ENCODE measurements around the gene CSF2.

Gene CSF2

DNA sequence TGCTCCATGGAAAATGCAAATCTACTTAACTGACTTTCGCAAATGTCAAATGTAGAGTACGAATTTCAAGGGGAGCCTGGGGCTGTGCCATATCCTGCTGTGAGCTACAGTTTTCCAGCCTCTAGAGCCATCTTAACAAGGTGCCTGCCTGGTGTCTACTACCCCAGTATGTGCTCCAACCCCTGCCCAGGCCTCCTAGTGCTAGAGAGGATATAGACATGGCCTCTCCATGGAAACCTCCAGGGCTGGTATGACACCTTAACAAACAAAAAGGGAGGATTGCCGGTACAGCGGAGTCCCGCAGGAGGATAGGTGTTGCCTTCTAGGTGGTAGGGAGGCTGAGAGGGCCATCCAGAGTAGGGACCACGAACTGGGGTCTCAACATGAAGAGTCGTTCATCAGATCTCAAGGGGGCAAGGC is 26.7 kb upstream of the CSF2 start:
- Histone ChIP-seq H3K9ac (ENCODE audit: low read length) (no peak overlapping the region), H3K36me3 (ENCODE audit: control insufficient read depth, insufficient read depth, low read length) (no peaks in the 10 kb centered on the region), H3K27me3 (ENCODE audit: control insufficient read depth, insufficient read depth, low read length) (peaks cover 16% of the 10 kb centered on the region), H3K4me3 (ENCODE audit: low read length) (no peak overlapping the region), H3K9me3 (ENCODE audit: control insufficient read depth, low read length) (no peaks in the 10 kb centered on the region), H3K4me1 (ENCODE audit: control insufficient read depth, insufficient read depth, low read length) (no peaks in the 10 kb centered on the region)

DNA sequence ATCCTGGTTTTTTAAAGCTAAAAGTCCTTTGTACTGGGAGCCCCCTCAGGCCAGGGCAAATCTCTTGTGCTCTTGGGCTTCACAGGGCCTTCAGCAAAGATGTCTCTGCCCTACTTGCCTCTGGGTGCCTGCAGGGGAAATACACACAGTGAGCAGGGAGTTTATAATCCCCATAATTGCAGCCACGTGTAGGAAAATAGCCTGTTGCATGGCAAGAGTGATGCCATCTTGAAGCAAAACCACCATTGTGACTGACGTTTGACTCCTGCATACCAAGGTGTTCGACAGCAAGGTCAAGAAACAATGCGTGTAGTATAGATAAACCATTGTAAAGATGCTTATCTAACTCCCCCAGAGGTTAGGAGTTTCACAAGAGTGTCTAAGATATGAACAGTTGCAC is 24.5 kb upstream of the CSF2 start:
- no peak overlapping the region for H3K9ac ChIP-seq (ENCODE audit: low read length)
- no peak overlapping the region for H3K4me3 ChIP-seq (ENCODE audit: low read length)
- no peaks in the 10 kb centered on the region for H3K36me3 ChIP-seq (ENCODE audit: control insufficient read depth, insufficient read depth, low read length)
- H3K4me1 ChIP-seq (ENCODE audit: control insufficient read depth, insufficient read depth, low read length) = no peaks in the 10 kb centered on the region
- no peaks in the 10 kb centered on the region for H3K9me3 ChIP-seq (ENCODE audit: control insufficient read depth, low read length)
- H3K27me3 ChIP-seq (ENCODE audit: control insufficient read depth, insufficient read depth, low read length) = peaks cover 2% of the 10 kb centered on the region

DNA sequence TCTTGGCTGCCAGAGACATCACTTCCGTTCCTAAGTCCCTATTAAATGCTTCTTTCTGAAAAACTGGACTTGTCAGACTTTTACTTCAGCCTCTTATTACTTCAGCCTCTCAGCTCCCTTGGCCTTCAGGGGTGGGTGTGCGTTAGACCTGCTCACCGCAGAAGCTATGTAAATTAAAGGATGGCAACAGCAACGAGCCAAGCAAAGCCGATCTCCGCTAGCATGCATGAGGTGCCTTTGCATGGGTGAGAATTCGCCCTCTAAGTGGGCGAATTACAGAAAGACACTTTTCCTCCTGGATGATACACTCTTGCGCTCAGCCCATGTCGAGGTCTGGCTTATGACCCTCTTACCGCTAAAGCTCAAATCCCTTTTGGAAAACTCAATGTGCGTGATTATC is 24.0 kb upstream of the CSF2 start:
- H3K36me3 ChIP-seq (ENCODE audit: control insufficient read depth, insufficient read depth, low read length) = no peaks in the 10 kb centered on the region
- no peaks in the 10 kb centered on the region for H3K9me3 ChIP-seq (ENCODE audit: control insufficient read depth, low read length)
- H3K4me3 ChIP-seq (ENCODE audit: low read length) = no peak overlapping the region
- H3K4me1 ChIP-seq (ENCODE audit: control insufficient read depth, insufficient read depth, low read length) = no peaks in the 10 kb centered on the region
- H3K9ac ChIP-seq (ENCODE audit: low read length) = no peak overlapping the region
- peaks cover 2% of the 10 kb centered on the region for H3K27me3 ChIP-seq (ENCODE audit: control insufficient read depth, insufficient read depth, low read length)

DNA sequence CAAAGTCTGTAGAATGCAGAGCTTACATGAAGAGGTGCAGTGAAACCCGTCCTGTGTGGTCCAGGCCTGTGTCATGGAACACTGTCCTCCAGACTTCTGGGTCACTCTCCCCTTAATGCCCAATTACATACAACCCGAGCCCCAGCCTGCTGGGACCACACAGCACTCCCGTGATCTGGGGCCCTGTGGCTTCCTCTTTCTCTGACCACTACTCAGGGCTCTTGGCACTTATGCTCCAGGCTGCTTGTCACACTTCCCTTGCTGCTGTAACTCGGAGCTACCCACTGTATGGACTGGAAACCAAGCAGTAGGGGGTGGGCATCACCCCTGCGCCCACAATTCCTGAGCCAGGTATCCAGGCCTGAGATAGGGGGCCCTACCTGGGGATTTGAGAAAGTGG is 23.5 kb upstream of the CSF2 start:
- no peaks in the 10 kb centered on the region for H3K36me3 ChIP-seq (ENCODE audit: control insufficient read depth, insufficient read depth, low read length)
- peaks cover 2% of the 10 kb centered on the region for H3K27me3 ChIP-seq (ENCODE audit: control insufficient read depth, insufficient read depth, low read length)
- no peak overlapping the region for H3K9ac ChIP-seq (ENCODE audit: low read length)
- no peak overlapping the region for H3K4me3 ChIP-seq (ENCODE audit: low read length)
- no peaks in the 10 kb centered on the region for H3K9me3 ChIP-seq (ENCODE audit: control insufficient read depth, low read length)
- no peaks in the 10 kb centered on the region for H3K4me1 ChIP-seq (ENCODE audit: control insufficient read depth, insufficient read depth, low read length)

DNA sequence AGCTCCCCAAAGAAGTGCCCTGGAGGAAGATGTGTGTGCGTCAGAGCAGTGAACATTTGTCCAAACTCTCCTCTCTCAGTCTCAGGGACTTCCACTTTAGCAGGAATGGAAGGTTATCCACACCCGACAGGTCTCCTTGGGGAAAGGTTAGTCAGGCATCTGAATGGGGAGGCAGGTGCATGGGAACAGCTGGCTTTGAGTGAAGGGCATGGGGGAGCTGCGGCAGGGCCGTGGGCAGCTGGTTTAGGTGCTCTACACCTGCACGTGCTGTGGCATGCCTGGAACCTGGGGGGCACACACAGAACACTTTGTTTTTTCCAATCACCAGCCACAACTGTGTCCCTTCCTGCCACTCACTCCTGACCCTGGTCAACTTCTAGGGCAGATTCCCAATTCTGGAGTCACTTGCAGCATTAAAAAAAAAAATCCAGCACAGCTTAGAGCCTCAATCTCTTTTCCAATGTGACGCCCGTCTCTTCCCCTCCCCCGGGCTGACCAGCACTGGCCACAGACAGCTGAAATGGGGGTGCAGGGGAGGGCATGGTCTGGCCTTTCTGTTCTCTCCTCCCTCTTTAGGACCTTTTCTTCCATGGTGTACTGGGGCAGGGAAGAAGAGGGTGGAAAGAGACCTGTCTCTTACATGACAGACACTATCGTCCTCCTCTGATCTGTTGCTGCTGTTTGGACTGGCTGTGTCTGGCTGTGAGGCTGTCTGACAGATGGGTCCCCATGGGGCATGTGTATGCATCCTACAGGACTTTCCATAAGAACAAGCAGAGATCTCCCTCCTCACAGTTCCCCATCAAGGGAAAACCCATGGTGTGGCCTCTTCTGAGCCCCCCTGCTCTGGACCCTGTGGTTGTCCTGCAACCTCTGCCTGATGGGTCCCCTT is 22.7 kb upstream of the CSF2 start:
- H3K9ac ChIP-seq (ENCODE audit: low read length) = no peak overlapping the region

DNA sequence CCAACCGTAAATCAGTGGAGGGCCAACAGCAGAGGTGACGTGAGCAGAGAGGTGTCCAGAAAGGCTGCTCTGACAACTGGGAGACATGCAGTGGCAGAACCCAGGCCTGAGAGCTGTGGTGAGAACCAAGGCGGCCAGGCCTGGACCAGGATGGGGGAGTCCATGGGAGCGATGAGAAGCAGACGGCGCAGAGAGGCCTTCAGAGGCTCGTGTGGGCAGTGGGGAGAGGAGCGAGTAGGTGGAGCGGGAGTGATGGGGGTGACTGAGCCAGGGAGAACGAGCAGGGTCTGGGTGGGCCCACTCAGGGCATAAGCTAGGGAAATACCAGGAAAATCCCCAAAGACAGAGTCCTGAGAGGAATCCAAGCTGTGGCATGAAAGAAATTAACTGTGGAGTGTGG is 21.1 kb upstream of the CSF2 start:
- no peak overlapping the region for H3K4me3 ChIP-seq (ENCODE audit: low read length)
- H3K9ac ChIP-seq (ENCODE audit: low read length) = no peak overlapping the region
- H3K4me1 ChIP-seq (ENCODE audit: control insufficient read depth, insufficient read depth, low read length) = no peaks in the 10 kb centered on the region
- no peaks in the 10 kb centered on the region for H3K36me3 ChIP-seq (ENCODE audit: control insufficient read depth, insufficient read depth, low read length)
- no peaks in the 10 kb centered on the region for H3K9me3 ChIP-seq (ENCODE audit: control insufficient read depth, low read length)
- peaks cover 2% of the 10 kb centered on the region for H3K27me3 ChIP-seq (ENCODE audit: control insufficient read depth, insufficient read depth, low read length)

More for the DNA sequence above, 22.7 kb upstream of the CSF2 start:
- H3K4me3 ChIP-seq (ENCODE audit: low read length) = no peak overlapping the region
- peaks cover 2% of the 10 kb centered on the region for H3K27me3 ChIP-seq (ENCODE audit: control insufficient read depth, insufficient read depth, low read length)
- no peaks in the 10 kb centered on the region for H3K9me3 ChIP-seq (ENCODE audit: control insufficient read depth, low read length)
- no peaks in the 10 kb centered on the region for H3K36me3 ChIP-seq (ENCODE audit: control insufficient read depth, insufficient read depth, low read length)
- no peaks in the 10 kb centered on the region for H3K4me1 ChIP-seq (ENCODE audit: control insufficient read depth, insufficient read depth, low read length)

DNA sequence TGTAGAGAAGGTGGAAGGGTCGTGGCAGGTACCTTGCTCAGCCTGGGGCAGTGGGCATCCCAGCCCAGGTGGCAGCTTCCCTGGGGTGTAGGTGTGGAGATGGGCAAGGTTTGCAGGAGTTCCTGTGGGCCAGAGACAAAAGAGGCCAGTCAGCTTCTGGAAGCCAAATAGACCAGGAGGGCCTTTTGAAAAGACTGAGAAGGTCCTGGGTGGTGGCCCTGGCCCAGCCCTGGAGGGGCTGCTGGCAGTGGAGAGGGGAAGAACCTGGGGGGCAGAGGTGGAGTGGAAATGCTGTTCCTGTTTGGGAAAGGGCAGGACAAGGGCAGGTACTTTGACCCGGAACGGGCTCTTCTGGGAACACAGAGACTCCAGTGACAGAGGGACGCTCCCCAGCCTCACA is 20.1 kb upstream of the CSF2 start:
- no peak overlapping the region for H3K9ac ChIP-seq (ENCODE audit: low read length)
- no peaks in the 10 kb centered on the region for H3K9me3 ChIP-seq (ENCODE audit: control insufficient read depth, low read length)
- no peak overlapping the region for H3K4me3 ChIP-seq (ENCODE audit: low read length)
- H3K36me3 ChIP-seq (ENCODE audit: control insufficient read depth, insufficient read depth, low read length) = no peaks in the 10 kb centered on the region
- no peaks in the 10 kb centered on the region for H3K4me1 ChIP-seq (ENCODE audit: control insufficient read depth, insufficient read depth, low read length)
- H3K27me3 ChIP-seq (ENCODE audit: control insufficient read depth, insufficient read depth, low read length) = peaks cover 2% of the 10 kb centered on the region

DNA sequence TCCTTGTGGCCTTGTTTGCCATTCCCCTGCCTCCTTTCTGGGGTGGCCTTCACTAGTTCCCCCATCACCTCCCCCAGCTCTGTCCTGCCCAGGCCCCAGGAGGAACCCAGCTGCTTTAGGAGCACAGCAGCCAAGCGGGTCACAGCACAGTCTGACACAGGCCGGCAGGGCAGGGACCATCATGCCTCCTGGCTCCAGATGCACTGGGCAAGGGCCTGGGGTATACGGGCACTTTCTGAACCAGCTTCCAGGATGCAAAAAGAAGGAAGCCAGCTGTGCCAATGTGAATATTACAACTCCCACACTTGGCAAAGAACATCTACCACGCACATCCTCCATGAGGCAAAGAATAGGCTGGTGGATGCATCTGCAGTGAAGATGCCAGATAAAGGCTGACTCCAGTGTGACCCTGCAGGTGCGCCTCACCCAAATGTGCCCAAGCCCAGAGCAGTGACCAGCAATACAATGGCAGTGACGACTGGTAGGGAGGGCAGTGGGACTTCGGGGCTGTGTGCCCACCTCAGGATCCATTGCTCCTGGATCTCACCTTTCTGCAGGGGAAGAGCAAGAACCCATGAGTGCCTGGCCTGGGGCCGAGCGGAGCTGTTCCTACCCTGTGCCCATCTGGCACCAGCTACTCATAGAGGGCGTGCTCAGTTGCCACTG is 19.4 kb upstream of the CSF2 start:
- Histone ChIP-seq H3K4me3 (ENCODE audit: low read length) (no peak overlapping the region), H3K9me3 (ENCODE audit: control insufficient read depth, low read length) (no peaks in the 10 kb centered on the region), H3K36me3 (ENCODE audit: control insufficient read depth, insufficient read depth, low read length) (no peaks in the 10 kb centered on the region), H3K27me3 (ENCODE audit: control insufficient read depth, insufficient read depth, low read length) (peaks cover 2% of the 10 kb centered on the region), H3K4me1 (ENCODE audit: control insufficient read depth, insufficient read depth, low read length) (no peaks in the 10 kb centered on the region), H3K9ac (ENCODE audit: low read length) (no peak overlapping the region)

DNA sequence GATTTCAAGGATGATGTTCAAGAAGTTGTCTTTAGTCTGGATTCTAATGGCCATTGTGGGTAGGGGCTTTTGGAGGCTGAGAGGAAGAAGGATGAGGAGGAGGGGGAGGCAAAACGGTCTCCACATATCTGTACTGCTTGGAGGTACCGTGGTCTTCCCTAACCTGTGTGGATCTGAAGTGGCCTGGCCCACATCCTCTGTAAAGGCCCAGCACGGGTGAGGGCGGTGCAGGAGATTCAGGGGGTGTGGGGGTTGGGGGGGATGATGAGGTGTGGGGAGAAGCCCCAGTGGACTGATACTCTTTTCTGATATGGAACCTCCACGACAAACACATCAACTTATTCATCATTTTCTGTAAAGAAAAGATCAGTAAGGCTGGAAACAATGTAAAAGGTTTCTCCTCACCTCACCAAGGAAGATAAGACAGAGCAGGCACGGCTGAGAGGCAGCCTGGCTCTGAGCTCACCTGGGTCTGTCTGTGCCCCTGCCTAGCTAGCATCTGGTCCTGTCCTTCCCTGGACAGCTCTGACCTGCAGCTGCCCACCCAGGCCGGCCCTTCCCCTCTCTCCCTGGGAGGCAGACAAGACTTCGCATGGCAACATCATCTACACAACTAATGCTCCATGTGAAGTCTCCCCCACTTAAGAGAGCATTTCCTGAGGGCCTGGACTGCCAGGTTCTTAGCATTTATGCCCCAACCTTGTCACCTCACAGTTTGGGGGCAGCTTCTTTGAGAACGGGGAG is 18.7 kb upstream of the CSF2 start:
- Histone ChIP-seq H3K9me3 (ENCODE audit: control insufficient read depth, low read length) (no peaks in the 10 kb centered on the region), H3K4me3 (ENCODE audit: low read length) (no peak overlapping the region), H3K4me1 (ENCODE audit: control insufficient read depth, insufficient read depth, low read length) (no peaks in the 10 kb centered on the region), H3K36me3 (ENCODE audit: control insufficient read depth, insufficient read depth, low read length) (no peaks in the 10 kb centered on the region), H3K27me3 (ENCODE audit: control insufficient read depth, insufficient read depth, low read length) (peaks cover 2% of the 10 kb centered on the region), H3K9ac (ENCODE audit: low read length) (no peak overlapping the region)

DNA sequence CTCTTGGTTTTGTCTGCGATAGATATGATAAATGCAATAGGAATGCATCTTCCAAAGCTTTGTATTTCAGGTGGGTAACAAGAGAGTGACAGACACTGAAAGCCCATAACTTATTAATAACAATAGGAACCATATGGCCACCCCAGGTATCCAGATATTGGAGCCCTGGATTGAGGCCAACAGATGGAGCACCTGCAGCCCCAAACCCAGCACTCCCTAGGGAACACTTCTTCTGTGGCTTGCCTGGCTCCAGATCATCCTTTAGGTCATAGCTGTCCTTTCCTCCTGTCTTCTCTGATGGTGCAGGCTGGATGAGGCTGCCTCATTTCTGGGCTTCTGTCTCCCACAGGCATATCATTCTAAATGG is 18.2 kb upstream of the CSF2 start:
- Histone ChIP-seq H3K36me3 (ENCODE audit: control insufficient read depth, insufficient read depth, low read length) (no peaks in the 10 kb centered on the region), H3K9me3 (ENCODE audit: control insufficient read depth, low read length) (no peaks in the 10 kb centered on the region), H3K27me3 (ENCODE audit: control insufficient read depth, insufficient read depth, low read length) (peaks cover 2% of the 10 kb centered on the region), H3K9ac (ENCODE audit: low read length) (no peak overlapping the region), H3K4me3 (ENCODE audit: low read length) (no peak overlapping the region), H3K4me1 (ENCODE audit: control insufficient read depth, insufficient read depth, low read length) (no peaks in the 10 kb centered on the region)

DNA sequence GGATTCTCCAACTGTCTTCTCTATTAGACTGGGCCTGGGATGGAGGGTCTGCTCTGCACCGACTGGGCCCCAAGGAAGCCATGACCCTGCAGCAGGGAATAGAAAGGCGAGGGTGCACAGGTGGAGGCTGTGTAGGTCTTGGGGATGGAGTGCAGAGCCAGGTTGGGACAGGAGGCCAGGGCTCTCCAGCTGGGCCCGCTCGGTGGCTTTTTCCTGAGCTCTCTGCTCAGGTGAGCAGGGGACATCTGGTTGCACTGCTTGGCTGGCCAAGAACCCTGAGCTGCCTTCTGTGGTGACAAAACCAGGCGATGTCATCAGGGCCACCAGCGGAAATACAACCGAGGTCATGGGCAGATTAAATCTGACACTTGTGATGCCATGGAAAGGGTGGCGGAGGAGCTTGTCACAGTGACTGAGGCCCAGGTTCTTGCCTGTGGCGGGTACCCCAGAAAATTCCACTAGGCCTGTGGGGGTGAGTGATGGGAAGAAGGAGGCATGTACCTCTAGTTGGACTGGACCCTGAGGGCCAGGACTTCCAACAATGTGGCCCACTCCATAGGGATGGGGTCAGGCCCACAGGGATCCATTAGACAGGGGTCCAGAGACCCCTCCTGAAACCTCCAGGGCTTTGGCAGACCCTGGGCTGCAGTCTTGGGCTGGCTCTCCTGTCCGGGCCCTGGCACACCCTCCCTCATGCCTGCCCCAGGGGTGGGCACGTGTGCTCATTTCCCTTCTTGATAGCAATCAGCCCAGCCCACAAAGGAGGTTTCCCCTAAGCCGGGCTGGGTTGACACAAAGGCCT is 17.6 kb upstream of the CSF2 start:
- Histone ChIP-seq H3K36me3 (ENCODE audit: control insufficient read depth, insufficient read depth, low read length) (no peaks in the 10 kb centered on the region), H3K9me3 (ENCODE audit: control insufficient read depth, low read length) (no peaks in the 10 kb centered on the region), H3K4me1 (ENCODE audit: control insufficient read depth, insufficient read depth, low read length) (no peaks in the 10 kb centered on the region), H3K27me3 (ENCODE audit: control insufficient read depth, insufficient read depth, low read length) (peaks cover 2% of the 10 kb centered on the region), H3K9ac (ENCODE audit: low read length) (no peak overlapping the region), H3K4me3 (ENCODE audit: low read length) (no peak overlapping the region)
